IMR-90 (cell line): ENCODE data around the gene PSTK. TPM values are rescaled to one million over a fixed set of nuclear protein-coding genes. Genes with fewer than 3 reads are reported as not detected.

ENCODE experiments used
- ATAC-seq: fragments of 200-7000 bp; cut with Tn5 transposase; 2 replicates; pipeline ENCODE4 v1.9.1; 2020; ENCODE audit warnings: low read depth, mild to moderate bottlenecking, moderate library complexity
- BruUV-seq: library from RNA; stranded (reverse); fragments of 400-500 nt; replicated peaks from 2 replicates; lab custom pipeline; 2021; lab: Mats Ljungman, UMichigan
- CTCF ChIA-PET: fragments of 300-600 bp; formaldehyde crosslinking; extraction: SDS; loops from one replicate; lab custom pipeline; 2021; ENCODE audit warnings: antibody characterized with exemption; lab: Yijun Ruan, JAX
- POLR2A ChIA-PET: fragments of 300-600 bp; sonication (Branson Sonifier 250); formaldehyde crosslinking; loops from one replicate; lab custom pipeline; 2022; ENCODE audit warnings: antibody characterized with exemption; ENCODE audit not compliant: unreplicated experiment; lab: Charles Lee
- DNase-seq: peaks from one replicate; pipeline ENCODE4 v3.0.0; 2013
- H2AFZ ChIP-seq: replicated peaks from 2 replicates; pipeline ENCODE3; 2013; ENCODE audit warnings: low read length, mild to moderate bottlenecking; ENCODE audit not compliant: poor library complexity
- H2AK5ac ChIP-seq: 2 replicates; pipeline ENCODE4 v1.6.1; 2013; ENCODE audit warnings: low read depth, low read length, inconsistent platforms
- H2AK9ac ChIP-seq: replicated peaks from 2 replicates; pipeline ENCODE3; 2013; ENCODE audit warnings: mild to moderate bottlenecking, low read depth, low read length, moderate library complexity; ENCODE audit not compliant: poor library complexity
- H2BK120ac ChIP-seq: 2 replicates; pipeline ENCODE4 v1.6.1; 2013; ENCODE audit warnings: low read depth, low read length, inconsistent platforms
- H2BK15ac ChIP-seq: 3 replicates; pipeline ENCODE4 v1.6.1; 2013; ENCODE audit warnings: low read depth, low read length, inconsistent platforms
- H2BK20ac ChIP-seq: 2 replicates; pipeline ENCODE4 v1.6.1; 2013; ENCODE audit warnings: low read depth, mild to moderate bottlenecking, inconsistent platforms, low read length, moderate library complexity
- H2BK5ac ChIP-seq: 2 replicates; pipeline ENCODE4 v1.6.1; 2013; ENCODE audit warnings: mild to moderate bottlenecking, low read depth, low read length, inconsistent platforms; ENCODE audit not compliant: poor library complexity, severe bottlenecking
- H3K14ac ChIP-seq: replicated peaks from 2 replicates; pipeline ENCODE4 v1.6.1; 2013; ENCODE audit warnings: low read depth, low read length, inconsistent platforms
- H3K18ac ChIP-seq: 2 replicates; pipeline ENCODE4 v1.6.1; 2013; ENCODE audit warnings: low read depth, low read length, control low read depth
- H3K23ac ChIP-seq: 2 replicates; pipeline ENCODE4 v1.6.1; 2013; ENCODE audit warnings: low read depth, low read length, inconsistent platforms
- H3K27ac ChIP-seq: 2 replicates; pipeline ENCODE4 v1.5.1; 2013; ENCODE audit warnings: mild to moderate bottlenecking, control low read depth, low read length; ENCODE audit not compliant: insufficient read depth
- H3K27me3 ChIP-seq: 2 replicates; pipeline ENCODE4 v1.6.1; 2013; ENCODE audit warnings: low read length; ENCODE audit not compliant: control insufficient read depth, insufficient read depth
- H3K36me3 ChIP-seq: 2 replicates; pipeline ENCODE4 v1.6.1; 2013; ENCODE audit warnings: low read length, mixed read lengths; ENCODE audit not compliant: control insufficient read depth, insufficient read depth
- H3K4ac ChIP-seq: 2 replicates; pipeline ENCODE4 v1.6.1; 2013; ENCODE audit warnings: low read depth, low read length, inconsistent platforms
- H3K4me1 ChIP-seq: 2 replicates; pipeline ENCODE4 v1.6.1; 2013; ENCODE audit warnings: low read length, mixed read lengths; ENCODE audit not compliant: control insufficient read depth, insufficient read depth
- H3K4me2 ChIP-seq: 2 replicates; pipeline ENCODE4 v1.6.1; 2013; ENCODE audit warnings: low read depth, mild to moderate bottlenecking, control low read depth, low read length, moderate library complexity
- H3K4me3 ChIP-seq: 2 replicates; pipeline ENCODE4 v1.5.1; 2013; ENCODE audit warnings: low read depth, mild to moderate bottlenecking, control low read depth, low read length, moderate library complexity; ENCODE audit not compliant: insufficient read depth
- H3K56ac ChIP-seq: 2 replicates; pipeline ENCODE4 v1.6.1; 2013; ENCODE audit warnings: low read length, inconsistent platforms; ENCODE audit not compliant: insufficient read depth; ENCODE audit errors: extremely low read depth
- H3K79me1 ChIP-seq, 2 experiments: 2 replicates each; pipeline ENCODE4 v1.6.1; 2013; ENCODE audit warnings: low read length in 2 of 2, inconsistent platforms in 1 of 2, low read depth in 1 of 2
- H3K9ac ChIP-seq: 2 replicates; pipeline ENCODE4 v1.6.1; 2013; ENCODE audit warnings: low read depth, low read length, control low read depth
- H3K9me1 ChIP-seq: 2 replicates; pipeline ENCODE4 v1.6.1; 2013; ENCODE audit warnings: low read length, inconsistent platforms; ENCODE audit not compliant: insufficient read depth
- H3K9me3 ChIP-seq: 2 replicates; pipeline ENCODE4 v1.6.1; 2013; ENCODE audit warnings: low read length; ENCODE audit not compliant: control insufficient read depth, insufficient read depth
- H4K20me1 ChIP-seq: 2 replicates; pipeline ENCODE4 v1.6.1; 2013; ENCODE audit warnings: low read length, inconsistent platforms; ENCODE audit not compliant: insufficient read depth
- H4K5ac ChIP-seq: 2 replicates; pipeline ENCODE4 v1.6.1; 2013; ENCODE audit warnings: mild to moderate bottlenecking, low read depth, low read length, control low read depth
- H4K8ac ChIP-seq, 2 experiments: 2 replicates each; pipeline ENCODE4 v1.6.1; 2013; ENCODE audit warnings: low read depth in 2 of 2, low read length in 2 of 2, control low read depth in 1 of 2, inconsistent platforms in 1 of 2
- H4K91ac ChIP-seq: 2 replicates; pipeline ENCODE4 v1.6.1; 2013; ENCODE audit warnings: low read depth, low read length, inconsistent platforms; ENCODE audit not compliant: insufficient read depth
- CEBPB ChIP-seq: IDR thresholded peaks from 2 replicates; pipeline ENCODE4 v1.6.1; 2012; ENCODE audit warnings: low read depth, low read length, improper control_type of control experiment
- ELK1 ChIP-seq: fragments of 150-350 bp; IDR thresholded peaks from 2 replicates; pipeline ENCODE4 v1.6.1; 2016; ENCODE audit warnings: low read depth, mild to moderate bottlenecking, low read length, moderate library complexity, borderline replicate concordance
- FOS ChIP-seq: fragments of 150-350 bp; IDR thresholded peaks from 2 replicates; pipeline ENCODE4 v1.6.1; 2016; ENCODE audit warnings: low read depth, low read length
- MAFK ChIP-seq: IDR thresholded peaks from 2 replicates; pipeline ENCODE4 v1.6.1; 2012; ENCODE audit warnings: low read depth, low read length, improper control_type of control experiment
- NFE2L2 ChIP-seq: fragments of 150-350 bp; IDR thresholded peaks from 2 replicates; pipeline ENCODE4 v1.6.1; 2016; ENCODE audit warnings: low read depth, mild to moderate bottlenecking, low read length
- RAD21 ChIP-seq: IDR thresholded peaks from 2 replicates; pipeline ENCODE4 v1.6.1; 2012; ENCODE audit warnings: low read length, improper control_type of control experiment
- RCOR1 ChIP-seq: IDR thresholded peaks from 2 replicates; pipeline ENCODE4 v1.6.1; 2012; ENCODE audit warnings: mild to moderate bottlenecking, low read length, improper control_type of control experiment; ENCODE audit not compliant: insufficient replicate concordance
- WGBS, 2 experiments: methylation state at CpG; one replicate each; pipeline versions ENCODE4 v1.1.5 to v1.1.7; 2013; ENCODE audit warnings: missing lambda C conversion rate in 2 of 2; ENCODE audit not compliant: insufficient read length in 1 of 2; ENCODE audit errors: extremely low coverage in 2 of 2; 5-methylcytosine and 5-hydroxymethylcytosine counted together
- dilution Hi-C: fragments of 300-500 bp; cut with HindIII; formaldehyde crosslinking; loops from one replicate; pipeline ENCODE4 v1.14.3; 2018; ENCODE audit warnings: low sequenced_read_pairs; ENCODE audit not compliant: unreplicated experiment
- in situ Hi-C: fragments of 300-500 bp; cut with MboI; formaldehyde crosslinking; loops from 3 replicates; pipeline ENCODE4 v1.14.3; 2019; ENCODE audit warnings: low sequenced_read_pairs, inconsistent platforms, mixed read lengths
- intact Hi-C: fragments of 100-400 bp; cut with micrococcal nuclease; formaldehyde crosslinking; loops from 2 replicates; pipeline ENCODE4 v1.10.0; 2022
- polyA plus RNA-seq, 3 experiments: library from polyadenylated mRNA; depleted of rRNA; stranded (reverse); fragments of >200 nt; gene quantifications; 2 replicates each; pipeline ENCODE4 v1.2.3, GENCODE V29; 2012; ENCODE audit warnings: low replicate concordance in 1 of 3
- total RNA-seq: library from RNA; depleted of rRNA; stranded (reverse); fragments of >200 nt; gene quantifications from 2 replicates; pipeline ENCODE4 v1.2.3, GENCODE V29; 2012
- TF ChIP-seq, protein P1 (sequence below): fragments of 150-350 bp; IDR thresholded peaks from 2 replicates; pipeline ENCODE4 v1.6.1; 2017; ENCODE audit warnings: mild to moderate bottlenecking, antibody characterized with exemption, low read length, low read depth

The PSTK gene
- total and polyA plus RNA-seq, 2 of the 4 experiments (the other 2 are of a cell fraction), result 4.1 to 4.2 TPM

- no peak overlapping the region for H3K4me3 ChIP-seq
- intact Hi-C loops, result no loop called here
- in situ Hi-C loops, result no loop called here
Measured at GRCh38 chr10:122993797-122994336, 13.7 kb downstream of the PSTK start.

More at GRCh38 chr10:122993797-122994336, 13.7 kb downstream of the PSTK start:
- Histone ChIP-seq H3K4ac (no peak overlapping the region), H3K9me1 (no peaks in the 10 kb centered on the region), H3K14ac (no peak overlapping the region), H2BK5ac (no peak overlapping the region), H3K79me1 (peaks cover 9 to 13% of the 10 kb centered on the region in 2 experiments; a peak in 1 of 4 replicates), H3K18ac (no peak overlapping the region), H2AFZ (no peak overlapping the region), H3K9ac (no peak overlapping the region), H2AK5ac (no peak overlapping the region), H4K8ac (no peak overlapping the region), H4K91ac (no peak overlapping the region), H3K36me3 (peaks cover 15% of the 10 kb centered on the region), H2AK9ac (no peak overlapping the region), H3K4me2 (no peak overlapping the region), H2BK120ac (no peak overlapping the region), H3K56ac (no peak overlapping the region), H3K27ac (no peak overlapping the region), H3K27me3 (no peaks in the 10 kb centered on the region), H4K5ac (no peak overlapping the region), H3K23ac (no peak overlapping the region), H2BK15ac (no peak overlapping the region), H4K20me1 (no peaks in the 10 kb centered on the region), H2BK20ac (no peak overlapping the region), H3K9me3 (no peaks in the 10 kb centered on the region), H3K4me1 (no peaks in the 10 kb centered on the region; the same call in 1 of the 2 replicates)
- no peak for TF ChIP-seq RCOR1
- TF ChIP-seq FOS, result no peak
- no peak for TF ChIP-seq CEBPB
- TF ChIP-seq, protein P1, sequence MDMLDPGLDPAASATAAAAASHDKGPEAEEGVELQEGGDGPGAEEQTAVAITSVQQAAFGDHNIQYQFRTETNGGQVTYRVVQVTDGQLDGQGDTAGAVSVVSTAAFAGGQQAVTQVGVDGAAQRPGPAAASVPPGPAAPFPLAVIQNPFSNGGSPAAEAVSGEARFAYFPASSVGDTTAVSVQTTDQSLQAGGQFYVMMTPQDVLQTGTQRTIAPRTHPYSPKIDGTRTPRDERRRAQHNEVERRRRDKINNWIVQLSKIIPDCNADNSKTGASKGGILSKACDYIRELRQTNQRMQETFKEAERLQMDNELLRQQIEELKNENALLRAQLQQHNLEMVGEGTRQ, result no peak
- no peak for TF ChIP-seq NFE2L2
- no peak for TF ChIP-seq RAD21
- TF ChIP-seq MAFK, result peak; percentile 68; the same call in 1 of the 2 replicates
- TF ChIP-seq ELK1, result no peak
- ATAC-seq, result no peak
- POLR2A ChIA-PET, result no interaction called here
- BruUV-seq, result no TSS peak
- CTCF ChIA-PET, result no interaction called here
- WGBS, 2 experiments, result 100% methylated on average over 3 of the region's 6 CpGs; no CpG with 5 or more reads in 1 of the 2 experiments
- dilution Hi-C loops, result no loop called here
- no peak for DNase-seq
